Heart left ventricle (tissue), 13 donors: ENCODE results near the gene IGSF1.

ENCODE experiments used
- POLR2A ChIP-seq, 2 donors: fragments of 450-650 bp; IDR thresholded peaks; one replicate each; pipeline ENCODE4 v1.6.1; 2017; ENCODE audit warnings: antibody characterized with exemption in 2 of 2, mild to moderate bottlenecking in 2 of 2, moderate library complexity in 2 of 2
- TF ChIP-seq, protein P1 (sequence below), 12 donors: fragments of 200-600 bp; sonication (generic) in 4 of 12; IDR thresholded peaks; one replicate each; pipeline versions ENCODE4 v1.5.0 to v1.8.0; 2018 to 2022; ENCODE audit warnings: antibody characterized with exemption in 12 of 12, mild to moderate bottlenecking in 5 of 12
- donor health status: ischemic (EF 13 %, LVEDD 7.1; RV severe dilation, severe dysfunction).
- donor health status: DM: no; HTN: yes; CAD: no.
- donor health status: DM: no; HTN: no; CAD: no.
- donor health status: ischemic (EF 25% LVEDD 6.9; RV normal size, moderate dysfunction).
- donor health status: ischemic (EF 25% LVEDD 5.7; RV mildly dilated, moderate dysfunction).
- donor health status: ischemic (EF 35%, LVEDD 5.7; RV mildly dilated, moderate dysfunction).
- donor health status: nonischemic (EF 11% LVEDD 7.7; RV severe dilation, severe dysfunction).
- donor health status: DM: yes; HTN: yes; CAD: no.
- donor health status: PGD.
- donor health status: ischemic (EF 29% LVEDD 5.4; RV normal size, mild dysfunction).
- donor health status: nonischemic (EF 23%, LVEDD 6.1; RV moderate dilation, normal function).

GRCh38 chrX:131289527-131289926 lies 421 bp upstream of the IGSF1 start:
- TF ChIP-seq, protein P1, sequence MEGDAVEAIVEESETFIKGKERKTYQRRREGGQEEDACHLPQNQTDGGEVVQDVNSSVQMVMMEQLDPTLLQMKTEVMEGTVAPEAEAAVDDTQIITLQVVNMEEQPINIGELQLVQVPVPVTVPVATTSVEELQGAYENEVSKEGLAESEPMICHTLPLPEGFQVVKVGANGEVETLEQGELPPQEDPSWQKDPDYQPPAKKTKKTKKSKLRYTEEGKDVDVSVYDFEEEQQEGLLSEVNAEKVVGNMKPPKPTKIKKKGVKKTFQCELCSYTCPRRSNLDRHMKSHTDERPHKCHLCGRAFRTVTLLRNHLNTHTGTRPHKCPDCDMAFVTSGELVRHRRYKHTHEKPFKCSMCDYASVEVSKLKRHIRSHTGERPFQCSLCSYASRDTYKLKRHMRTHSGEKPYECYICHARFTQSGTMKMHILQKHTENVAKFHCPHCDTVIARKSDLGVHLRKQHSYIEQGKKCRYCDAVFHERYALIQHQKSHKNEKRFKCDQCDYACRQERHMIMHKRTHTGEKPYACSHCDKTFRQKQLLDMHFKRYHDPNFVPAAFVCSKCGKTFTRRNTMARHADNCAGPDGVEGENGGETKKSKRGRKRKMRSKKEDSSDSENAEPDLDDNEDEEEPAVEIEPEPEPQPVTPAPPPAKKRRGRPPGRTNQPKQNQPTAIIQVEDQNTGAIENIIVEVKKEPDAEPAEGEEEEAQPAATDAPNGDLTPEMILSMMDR (IDR thresholded peaks at IDR 0.05): no peak
- no peak for TF ChIP-seq POLR2A (IDR thresholded peaks at IDR 0.05)
